MV-4-11 (cell line): ENCODE measurements around the gene CDYL.

ENCODE experiments used
- DNase-seq: peaks from one replicate; lab custom pipeline; 2025; lab: John Stamatoyannopoulos, UW

The CDYL gene

DNA sequence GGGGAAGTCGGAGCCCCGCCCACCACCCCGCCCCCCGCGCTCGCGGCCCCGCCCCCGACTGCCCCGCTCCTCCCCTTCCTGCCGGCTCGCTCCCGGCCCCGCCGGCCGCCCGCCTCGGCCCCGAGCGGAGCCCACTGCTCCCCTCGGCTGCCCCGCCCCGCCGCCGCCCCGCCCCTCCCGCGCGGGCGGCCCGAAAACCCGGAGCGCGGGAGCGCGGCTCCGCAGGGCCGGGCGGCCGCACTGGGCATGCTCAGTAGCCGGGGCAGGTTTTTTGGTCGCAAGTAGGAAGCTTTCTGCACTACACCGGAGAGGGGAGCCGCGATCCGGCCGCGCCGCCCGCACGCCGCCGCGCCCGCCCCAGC lies at the start of gene CDYL:
TSS of gene CDYL (plus strand) at position 274 of the 362 bp plus-strand sequence. CDS start 380 bp downstream, outside the sequence.
- peak; percentile 71 for DNase-seq

DNA sequence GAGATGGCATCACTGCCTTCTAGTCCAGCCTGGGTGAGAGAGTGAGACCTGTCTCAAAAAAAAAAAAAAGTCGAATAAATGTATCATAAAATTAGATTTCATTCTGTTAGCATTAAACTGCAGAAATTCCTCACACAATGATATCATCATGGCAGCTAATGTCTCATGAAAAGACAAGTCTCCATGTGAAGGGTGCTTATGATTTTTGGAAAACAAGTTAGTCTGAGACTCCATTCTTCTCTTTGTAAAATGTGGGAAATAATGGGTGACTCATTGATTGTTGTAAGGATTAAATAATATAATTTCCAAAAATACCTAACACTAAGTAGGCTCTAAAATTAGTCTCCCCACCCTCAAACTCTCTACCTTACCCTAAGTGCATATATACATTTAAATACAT lies 49.6 kb upstream of the CDYL start:
- no peak for DNase-seq

GRCh38 chr6:4727217-4727616 lies 49.0 kb upstream of the CDYL start:
- no peak for DNase-seq

- peak; percentile 83 for DNase-seq
Observed at GRCh38 chr6:4727671-4728435, 48.4 kb upstream of the CDYL start.

- DNase-seq = no peak
Observed at GRCh38 chr6:4728436-4728769, 47.8 kb upstream of the CDYL start.

- no peak for DNase-seq
Observed at GRCh38 chr6:4728926-4729325, 47.3 kb upstream of the CDYL start.

- DNase-seq = no peak
Observed at GRCh38 chr6:4731996-4732395, 44.2 kb upstream of the CDYL start.

GRCh38 chr6:4732691-4733315 lies 43.4 kb upstream of the CDYL start:
- DNase-seq = no peak

DNA sequence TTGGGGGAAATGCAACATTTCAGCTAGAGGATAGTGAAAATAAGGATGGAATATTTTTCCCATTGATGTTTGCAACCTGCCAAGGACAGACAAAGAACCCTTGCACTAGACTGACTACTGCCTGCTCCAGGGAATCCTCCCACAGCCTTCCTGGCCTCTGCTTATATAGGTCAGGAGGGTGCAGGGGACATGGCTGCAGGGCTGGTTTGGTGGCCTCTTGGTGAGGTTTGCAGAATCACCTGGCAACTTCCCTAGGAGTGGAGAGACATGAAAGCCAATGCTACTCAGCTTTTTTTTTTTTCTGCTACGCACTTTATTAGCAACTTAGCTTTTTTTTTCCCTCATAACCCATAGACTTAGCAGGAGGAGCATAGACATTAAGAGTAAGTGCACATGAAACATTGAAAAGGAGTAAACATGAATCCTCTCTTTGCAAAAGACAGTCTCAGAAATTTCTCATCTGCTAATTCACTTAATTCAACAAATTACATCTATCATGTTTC lies 39.8 kb upstream of the CDYL start:
- no peak for DNase-seq

DNA sequence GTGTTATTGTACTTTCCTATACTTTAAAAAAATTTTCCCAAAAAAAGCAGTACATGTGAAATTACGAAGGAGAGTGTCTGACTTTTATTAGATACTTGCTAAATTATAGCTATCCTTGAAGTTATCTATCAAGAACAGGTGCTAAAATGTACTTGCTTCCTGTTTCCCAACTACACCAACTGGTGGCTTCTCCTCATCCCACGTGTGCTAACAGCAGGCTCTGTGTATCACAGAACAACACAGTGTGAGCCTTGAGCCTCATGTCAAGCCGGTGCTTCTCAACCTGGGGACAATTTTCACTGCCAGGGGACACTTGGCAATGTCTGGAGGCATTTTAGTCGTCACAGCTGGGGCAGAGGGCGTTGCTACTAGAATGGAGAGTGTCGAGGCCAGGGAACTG lies 36.2 kb upstream of the CDYL start:
- no peak for DNase-seq

- no peak for DNase-seq
Observed at GRCh38 chr6:4743062-4743461, 33.1 kb upstream of the CDYL start.

DNA sequence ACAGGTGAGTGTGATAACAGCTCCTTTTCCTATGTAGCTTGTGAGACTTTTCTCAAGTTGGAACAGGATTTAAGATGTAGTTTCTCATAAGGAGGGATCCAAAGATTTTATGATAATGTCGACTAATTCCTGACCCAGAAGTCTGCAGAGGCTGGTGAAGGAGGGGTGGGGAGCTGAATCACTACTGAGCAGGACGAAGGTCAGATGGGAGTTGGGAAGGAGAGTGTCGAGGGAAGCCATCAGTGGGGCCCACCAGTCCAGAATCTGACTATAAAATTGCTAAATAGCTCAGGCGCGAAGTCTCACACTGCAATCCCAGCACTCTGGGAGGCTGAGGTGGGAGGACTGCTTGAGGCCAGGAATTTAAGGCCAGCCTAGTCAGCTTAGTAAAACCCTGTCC lies 32.3 kb upstream of the CDYL start:
- DNase-seq = no peak

- DNase-seq = no peak
Observed at GRCh38 chr6:4747588-4747987, 28.6 kb upstream of the CDYL start.

- no peak for DNase-seq
Observed at GRCh38 chr6:4751823-4752464, 24.3 kb upstream of the CDYL start.

- DNase-seq = no peak
Observed at GRCh38 chr6:4756247-4756646, 20.0 kb upstream of the CDYL start.

DNA sequence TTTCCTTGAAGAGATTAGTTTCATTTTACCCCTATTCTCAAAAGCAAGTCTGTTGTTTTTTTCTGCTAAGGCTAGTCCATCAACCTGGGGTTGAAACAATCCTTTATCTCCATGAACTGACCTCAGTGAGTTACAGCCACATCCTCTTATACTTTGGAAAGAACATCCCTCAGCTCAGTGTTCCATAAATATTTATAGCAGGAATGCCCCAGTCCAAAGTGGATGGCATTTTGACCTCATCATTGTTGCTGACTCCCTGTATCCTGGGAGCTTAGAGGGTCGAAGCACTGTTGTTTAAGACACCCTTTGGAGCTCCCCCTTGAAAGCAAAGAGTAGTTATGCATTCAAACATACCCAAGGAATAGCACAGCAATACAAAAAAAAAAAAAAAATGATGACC lies 16.2 kb upstream of the CDYL start:
- no peak for DNase-seq

DNA sequence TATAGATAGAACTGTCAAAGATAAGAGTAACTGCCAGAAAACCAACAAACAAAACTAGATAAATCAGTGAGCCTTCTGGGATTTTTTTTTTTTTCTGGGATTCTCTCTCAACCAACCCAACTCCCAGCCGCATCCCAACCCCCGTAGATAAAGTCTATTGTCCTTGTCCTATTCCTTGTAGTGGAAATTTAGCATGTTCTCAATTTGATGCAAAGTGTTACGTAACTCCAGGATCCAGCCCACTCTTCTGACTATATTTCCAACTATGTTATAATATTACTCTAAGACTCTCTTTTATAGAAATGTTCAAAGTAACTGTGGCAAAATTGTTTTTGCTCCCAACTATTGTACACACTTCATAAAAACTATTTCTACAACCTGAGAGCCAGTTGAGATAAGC lies 15.4 kb upstream of the CDYL start:
- no peak for DNase-seq

DNA sequence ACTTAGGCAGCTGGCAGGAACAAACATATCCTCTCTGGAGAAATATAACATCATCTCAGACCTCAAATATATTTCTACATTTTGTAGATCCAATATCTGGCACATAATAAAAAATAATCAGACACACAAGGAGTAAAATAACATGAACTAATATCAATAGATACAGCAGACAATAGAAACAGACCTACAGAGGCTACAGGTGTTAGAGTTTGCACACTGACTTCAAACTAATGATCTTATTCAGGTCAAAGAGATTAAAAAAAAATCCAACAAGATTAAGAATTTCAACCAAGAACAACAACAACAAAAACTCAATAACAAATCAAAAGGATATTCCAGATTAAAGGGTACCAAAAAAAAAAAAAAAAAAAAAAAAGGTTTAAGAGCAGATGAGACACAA lies 13.9 kb upstream of the CDYL start:
- no peak for DNase-seq

DNA sequence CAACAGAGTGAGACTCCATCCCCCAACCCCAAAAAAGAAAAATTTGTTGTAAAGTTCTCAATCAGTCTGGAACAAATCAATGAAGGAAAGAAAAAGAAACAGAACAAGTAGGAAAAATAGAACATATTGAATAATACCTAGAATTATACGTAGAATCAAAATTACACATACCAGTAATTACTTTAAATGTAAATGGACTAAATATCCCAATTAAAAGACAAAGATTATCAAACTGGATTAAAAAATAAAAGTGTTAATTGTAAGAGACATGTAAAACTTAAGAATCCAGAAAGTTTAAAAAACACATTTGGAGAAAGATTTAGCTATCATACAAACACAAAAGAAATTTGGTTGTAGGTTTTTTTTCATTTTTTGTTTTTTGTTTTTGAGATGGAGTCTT lies 12.3 kb upstream of the CDYL start:
- DNase-seq = no peak

- no peak for DNase-seq
Observed at GRCh38 chr6:4768815-4769214, 7.4 kb upstream of the CDYL start.

GRCh38 chr6:4772750-4773149 lies 3.5 kb upstream of the CDYL start:
- no peak for DNase-seq

- no peak for DNase-seq
Observed at GRCh38 chr6:4773181-4773580, 3.0 kb upstream of the CDYL start.

GRCh38 chr6:4774296-4774695 lies 1.9 kb upstream of the CDYL start:
- DNase-seq = no peak
